ENCODE measurements around the gene RAB11B.
"Not testable (repeated sequence)": the region's sequence is repeated elsewhere in the genome, so short reads cannot be mapped to it uniquely, and the experiment has no call there.

RAB11B gene

DNA sequence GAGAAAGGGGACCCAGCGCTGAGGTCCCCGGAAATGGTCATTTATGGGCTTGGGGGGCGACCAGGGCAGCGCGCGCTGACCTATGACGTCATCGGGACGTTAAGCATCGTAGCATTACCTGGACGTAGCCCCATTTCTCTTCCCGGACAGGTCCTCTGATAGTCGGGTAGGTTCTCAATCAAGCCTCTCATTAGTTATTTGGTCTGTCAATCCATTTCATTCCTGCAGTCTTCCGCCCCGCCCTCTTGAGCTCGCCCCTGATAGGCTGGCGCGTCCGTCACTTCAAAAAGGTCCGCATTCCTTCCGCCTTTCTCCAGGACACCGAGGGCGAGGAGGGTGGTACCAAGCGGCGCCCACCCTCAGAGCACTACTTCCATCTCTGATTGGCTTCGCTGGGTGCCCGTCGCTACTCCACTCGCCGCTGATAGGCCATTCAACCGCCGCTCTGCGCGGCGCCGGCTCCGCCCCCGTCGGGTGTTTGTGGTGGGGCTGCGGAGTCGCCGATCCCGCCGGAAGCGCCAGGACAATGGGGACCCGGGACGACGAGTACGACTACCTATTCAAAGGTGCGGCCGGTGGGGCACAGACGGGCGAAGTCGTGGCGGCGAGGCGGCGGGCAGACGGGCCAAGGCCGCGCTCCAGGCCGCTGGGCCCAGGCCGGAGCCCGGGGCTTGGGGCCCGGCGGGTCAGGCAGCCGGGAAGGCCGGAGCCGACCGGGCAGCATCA lies at the start of gene RAB11B:
Gene RAB11B, plus strand, starts transcription at position 470 of the 726 bp plus-strand sequence. Its CDS starts 57 bp downstream, at position 527.
- Mint-ChIP-seq H3K36me3 (ENCODE audit: low read depth) (peaks cover 10% of the 10 kb centered on the region), H3K9me3 (no peaks in the 10 kb centered on the region), H3K27me3 (ENCODE audit: low read depth) (no peaks in the 10 kb centered on the region), H3K27ac (peak within 1 kb of the TSS; percentile 71 to 98 (median 87)), H3K4me3 (peak within 1 kb of the TSS; percentile 92 to 95 (median 92)), H3K4me1 (peaks cover 25% of the 10 kb centered on the region)
- TF ChIP-seq, protein P1, sequence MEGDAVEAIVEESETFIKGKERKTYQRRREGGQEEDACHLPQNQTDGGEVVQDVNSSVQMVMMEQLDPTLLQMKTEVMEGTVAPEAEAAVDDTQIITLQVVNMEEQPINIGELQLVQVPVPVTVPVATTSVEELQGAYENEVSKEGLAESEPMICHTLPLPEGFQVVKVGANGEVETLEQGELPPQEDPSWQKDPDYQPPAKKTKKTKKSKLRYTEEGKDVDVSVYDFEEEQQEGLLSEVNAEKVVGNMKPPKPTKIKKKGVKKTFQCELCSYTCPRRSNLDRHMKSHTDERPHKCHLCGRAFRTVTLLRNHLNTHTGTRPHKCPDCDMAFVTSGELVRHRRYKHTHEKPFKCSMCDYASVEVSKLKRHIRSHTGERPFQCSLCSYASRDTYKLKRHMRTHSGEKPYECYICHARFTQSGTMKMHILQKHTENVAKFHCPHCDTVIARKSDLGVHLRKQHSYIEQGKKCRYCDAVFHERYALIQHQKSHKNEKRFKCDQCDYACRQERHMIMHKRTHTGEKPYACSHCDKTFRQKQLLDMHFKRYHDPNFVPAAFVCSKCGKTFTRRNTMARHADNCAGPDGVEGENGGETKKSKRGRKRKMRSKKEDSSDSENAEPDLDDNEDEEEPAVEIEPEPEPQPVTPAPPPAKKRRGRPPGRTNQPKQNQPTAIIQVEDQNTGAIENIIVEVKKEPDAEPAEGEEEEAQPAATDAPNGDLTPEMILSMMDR (IDR thresholded peaks at IDR 0.05; ENCODE audit: unreplicated experiment in 3 of 3): no peak

- Mint-ChIP-seq H3K27me3 (ENCODE audit: low read depth) (peaks cover 69% of the 10 kb centered on the region), H3K4me3 (peak overlapping the region in 2 of 3 experiments; percentile 25 to 40)
- not testable (repeated sequence) for H3K4me1 Mint-ChIP-seq; H3K9me3 Mint-ChIP-seq; H3K27ac Mint-ChIP-seq; H3K36me3 Mint-ChIP-seq (ENCODE audit: low read depth)
These were observed 48.7 kb upstream of the RAB11B start for GRCh38 chr19:8341504-8341903.

GRCh38 chr19:8342316-8342683 lies 47.9 kb upstream of the RAB11B start:
- peaks cover 7% of the 10 kb centered on the region for H3K4me1 Mint-ChIP-seq
- peaks cover 61% of the 10 kb centered on the region for H3K27me3 Mint-ChIP-seq (ENCODE audit: low read depth)

GRCh38 chr19:8342684-8343482 lies 47.3 kb upstream of the RAB11B start, which contains the start of gene KANK3:
TSS of gene KANK3 (minus strand) at chr19:8343262. CDS start at chr19:8337828, 5,434 bp downstream.
- Mint-ChIP-seq H3K27ac (no peak within 1 kb of the TSS), H3K27me3 (ENCODE audit: low read depth) (peaks cover 55% of the 10 kb centered on the region), H3K9me3 (no peaks in the 10 kb centered on the region), H3K4me3 (peak within 1 kb of the TSS; percentile 73 to 82 (median 79)), H3K4me1 (peaks cover 7% of the 10 kb centered on the region), H3K36me3 (ENCODE audit: low read depth) (no peaks in the 10 kb centered on the region)
- TF ChIP-seq, protein P1 (IDR thresholded peaks at IDR 0.05; ENCODE audit: unreplicated experiment in 3 of 3): no peak

More at GRCh38 chr19:8342316-8342683, 47.9 kb upstream of the RAB11B start:
- H3K36me3 Mint-ChIP-seq (ENCODE audit: low read depth): no peaks in the 10 kb centered on the region
- H3K27ac Mint-ChIP-seq: no peak overlapping the region
- TF ChIP-seq, protein P1 (IDR thresholded peaks at IDR 0.05; ENCODE audit: unreplicated experiment in 3 of 3): no peak
- H3K4me3 Mint-ChIP-seq: peak overlapping the region in 1 of 3 experiments; percentile 40
- H3K9me3 Mint-ChIP-seq: no peaks in the 10 kb centered on the region

GRCh38 chr19:8343483-8343844 lies 46.7 kb upstream of the RAB11B start:
- Mint-ChIP-seq H3K4me3 (peak overlapping the region; percentile 73 to 82 (median 79)), H3K36me3 (ENCODE audit: low read depth) (no peaks in the 10 kb centered on the region), H3K27ac (no peak overlapping the region), H3K27me3 (ENCODE audit: low read depth) (peaks cover 49% of the 10 kb centered on the region), H3K9me3 (no peaks in the 10 kb centered on the region), H3K4me1 (peaks cover 7% of the 10 kb centered on the region)
- TF ChIP-seq, protein P1 (IDR thresholded peaks at IDR 0.05; ENCODE audit: unreplicated experiment in 3 of 3): no peak

GRCh38 chr19:8349629-8350372 lies 40.4 kb upstream of the RAB11B start:
- not testable (repeated sequence) for H3K36me3 Mint-ChIP-seq (ENCODE audit: low read depth); H3K27me3 Mint-ChIP-seq (ENCODE audit: low read depth); H3K9me3 Mint-ChIP-seq
- H3K4me3 Mint-ChIP-seq: peak overlapping the region in 1 of 3 experiments; percentile 10
- H3K4me1 Mint-ChIP-seq: peaks cover 15% of the 10 kb centered on the region
- peak overlapping the region; percentile 34 to 61 (median 47) for H3K27ac Mint-ChIP-seq
